Natural killer cell (primary cell): ENCODE measurements around the gene ACTN4. TPM values are rescaled to one million over a fixed set of nuclear protein-coding genes. Genes with fewer than 3 reads are reported as not detected.

Experiments
- ATAC-seq, 3 donors: fragments of 150-1000 bp in 2 of 3; fragments of 200-7000 bp in 1 of 3; cut with Tn5 transposase; 1 replicate in 1 of 3; 2 replicates in 2 of 3; pipeline ENCODE4 v1.10.0; 2021; ENCODE audit warnings: mild to moderate bottlenecking in 2 of 3, moderate library complexity in 2 of 3
- DNase-seq, 2 donors: peaks; one replicate each; pipeline versions ENCODE4 v3.0.0 to v3.0.0-alpha.2; 2013 to 2021; ENCODE audit warnings: mixed read lengths in 1 of 2
- H3K27ac ChIP-seq: one replicate; pipeline ENCODE4 v1.5.1; 2013; ENCODE audit warnings: mild to moderate bottlenecking, low read length
- H3K27me3 ChIP-seq: one replicate; pipeline ENCODE4 v1.6.1; 2013; ENCODE audit warnings: low read length; ENCODE audit not compliant: control insufficient read depth, insufficient read depth
- H3K36me3 ChIP-seq: one replicate; pipeline ENCODE4 v1.6.1; 2013; ENCODE audit warnings: low read length; ENCODE audit not compliant: control insufficient read depth, insufficient read depth
- H3K4me1 ChIP-seq: one replicate; pipeline ENCODE4 v1.6.1; 2013; ENCODE audit warnings: low read length; ENCODE audit not compliant: control insufficient read depth, insufficient read depth
- H3K4me3 ChIP-seq: one replicate; pipeline ENCODE4 v1.5.1; 2013; ENCODE audit warnings: low read length
- H3K9me3 ChIP-seq: one replicate; pipeline ENCODE4 v1.6.1; 2013; ENCODE audit warnings: low read length; ENCODE audit not compliant: control insufficient read depth, insufficient read depth
- H3K27ac Mint-ChIP-seq, 2 donors: one replicate each; pipeline ENCODE4 v1.8.0; 2022; ENCODE audit warnings: mild to moderate bottlenecking in 2 of 2, mixed read lengths in 2 of 2, moderate library complexity in 1 of 2
- H3K27me3 Mint-ChIP-seq, 2 donors: one replicate each; pipeline ENCODE4 v1.8.0; 2022; ENCODE audit warnings: low read depth in 2 of 2, mixed read lengths in 2 of 2
- H3K36me3 Mint-ChIP-seq: one replicate; pipeline ENCODE4 v1.8.0; 2022; ENCODE audit warnings: mixed read lengths
- H3K4me1 Mint-ChIP-seq, 2 donors: one replicate each; pipeline ENCODE4 v1.8.0; 2022; ENCODE audit warnings: mixed read lengths in 2 of 2
- H3K4me3 Mint-ChIP-seq: one replicate; pipeline ENCODE4 v1.8.0; 2022; ENCODE audit warnings: mild to moderate bottlenecking, moderate library complexity, mixed read lengths
- H3K9me3 Mint-ChIP-seq, 2 donors: one replicate each; pipeline ENCODE4 v1.8.0; 2022; ENCODE audit warnings: mixed read lengths in 2 of 2
- WGBS: methylation state at CpG from one replicate; pipeline ENCODE4 v1.1.7; 2013; ENCODE audit warnings: missing lambda C conversion rate; ENCODE audit not compliant: insufficient coverage; 5-methylcytosine and 5-hydroxymethylcytosine counted together
- intact Hi-C: fragments of 100-400 bp; cut with micrococcal nuclease; formaldehyde crosslinking; loops from one replicate; pipeline ENCODE4 v1.14.2; 2022
- total RNA-seq, 4 donors: library from RNA; stranded (reverse); fragments of 120-200 nt in 1 of 4; gene quantifications; one replicate each; pipeline versions ENCODE4 v1.2.3 to v1.2.4, GENCODE V29; 2013 to 2022
- TF ChIP-seq, protein P1 (sequence below): fragments of 200-600 bp; IDR thresholded peaks from one replicate; pipeline ENCODE4 v1.8.0; 2022; ENCODE audit warnings: antibody characterized with exemption

The ACTN4 gene
- total RNA-seq, 3 donors from 2014 or later (not counting 1 experiment from before 2014, with no cell fraction given), result 443 to 595 (median 541) TPM

DNA sequence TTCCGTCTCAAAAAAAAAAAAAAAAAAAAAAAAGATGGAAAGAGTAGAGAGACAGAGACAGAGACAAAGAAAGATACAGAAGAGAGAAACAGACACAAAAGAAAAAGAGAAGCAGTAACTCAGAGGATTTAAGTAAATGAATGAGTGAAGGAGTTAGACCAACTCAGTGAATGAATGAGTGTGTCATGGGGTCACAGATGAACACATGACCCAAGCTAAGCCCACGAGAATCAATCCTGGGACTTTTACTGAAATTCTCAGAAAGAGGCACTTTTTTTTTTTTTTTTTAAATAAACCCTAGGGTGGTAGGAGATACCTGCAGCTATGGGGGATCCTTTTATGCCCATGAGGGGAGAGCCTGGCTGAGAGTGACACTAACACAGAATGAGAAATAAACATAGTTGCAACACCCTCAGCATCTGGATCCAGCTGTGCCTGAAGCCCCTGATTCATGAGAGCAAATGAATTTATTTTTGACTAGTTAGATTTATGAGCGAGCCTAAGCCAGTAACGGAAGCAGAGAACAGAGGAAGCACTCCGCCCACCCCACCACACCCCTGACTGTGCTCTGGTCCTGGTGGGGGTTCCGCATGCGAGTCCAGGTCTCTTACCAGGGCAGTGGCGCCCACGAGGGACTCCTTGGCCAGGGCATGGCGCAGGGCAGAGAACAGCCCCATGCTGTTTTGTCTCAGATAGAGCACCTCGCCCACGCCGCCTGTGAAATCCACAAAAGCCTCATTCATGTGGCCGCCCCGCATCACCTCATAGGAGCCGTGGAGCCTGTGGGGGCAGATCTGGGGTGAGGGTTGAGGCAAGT is 92.2 kb downstream of the ACTN4 start:
- ATAC-seq (peak in 1 of 3 donors; percentile 23), DNase-seq (peak in 1 of 2 donors; percentile 42)
- H3K9me3 ChIP-seq, result no peaks in the 10 kb centered on the region
- H3K36me3 ChIP-seq, result no peaks in the 10 kb centered on the region
- peaks cover 31 to 54% of the 10 kb centered on the region in 2 donors for H3K4me1 Mint-ChIP-seq
- intact Hi-C loops, result loop anchor here (10.0 kb wide), 1 partner anchor 125 kb away; no protein-coding TSS in a partner anchor
- peak overlapping the region; percentile 65 for H3K4me3 Mint-ChIP-seq
- TF ChIP-seq, protein P1, sequence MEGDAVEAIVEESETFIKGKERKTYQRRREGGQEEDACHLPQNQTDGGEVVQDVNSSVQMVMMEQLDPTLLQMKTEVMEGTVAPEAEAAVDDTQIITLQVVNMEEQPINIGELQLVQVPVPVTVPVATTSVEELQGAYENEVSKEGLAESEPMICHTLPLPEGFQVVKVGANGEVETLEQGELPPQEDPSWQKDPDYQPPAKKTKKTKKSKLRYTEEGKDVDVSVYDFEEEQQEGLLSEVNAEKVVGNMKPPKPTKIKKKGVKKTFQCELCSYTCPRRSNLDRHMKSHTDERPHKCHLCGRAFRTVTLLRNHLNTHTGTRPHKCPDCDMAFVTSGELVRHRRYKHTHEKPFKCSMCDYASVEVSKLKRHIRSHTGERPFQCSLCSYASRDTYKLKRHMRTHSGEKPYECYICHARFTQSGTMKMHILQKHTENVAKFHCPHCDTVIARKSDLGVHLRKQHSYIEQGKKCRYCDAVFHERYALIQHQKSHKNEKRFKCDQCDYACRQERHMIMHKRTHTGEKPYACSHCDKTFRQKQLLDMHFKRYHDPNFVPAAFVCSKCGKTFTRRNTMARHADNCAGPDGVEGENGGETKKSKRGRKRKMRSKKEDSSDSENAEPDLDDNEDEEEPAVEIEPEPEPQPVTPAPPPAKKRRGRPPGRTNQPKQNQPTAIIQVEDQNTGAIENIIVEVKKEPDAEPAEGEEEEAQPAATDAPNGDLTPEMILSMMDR, result no peak
- H3K4me3 ChIP-seq, result no peak overlapping the region
- H3K9me3 Mint-ChIP-seq, result no peaks in the 10 kb centered on the region
- no peak overlapping the region for H3K27ac ChIP-seq
- peaks cover 46% of the 10 kb centered on the region for H3K4me1 ChIP-seq
- H3K27me3 ChIP-seq, result no peaks in the 10 kb centered on the region
- peak overlapping the region; percentile 58 to 68 for H3K27ac Mint-ChIP-seq
- no peaks in the 10 kb centered on the region for H3K27me3 Mint-ChIP-seq
- WGBS, result 35% methylated on average over 16 of the region's 16 CpGs
- H3K36me3 Mint-ChIP-seq, result no peaks in the 10 kb centered on the region

GRCh38 chr19:38740257-38740592 is 92.8 kb downstream of the ACTN4 start:
- H3K27me3 ChIP-seq, result no peaks in the 10 kb centered on the region
- WGBS, result 75% methylated on average over 9 of the region's 9 CpGs
- H3K27ac Mint-ChIP-seq, result peak overlapping the region in 1 of 2 donors; percentile 68
- TF ChIP-seq, protein P1, result no peak
- no peak for ATAC-seq
- no peaks in the 10 kb centered on the region for H3K9me3 Mint-ChIP-seq
- peaks cover 40% of the 10 kb centered on the region for H3K4me1 ChIP-seq
- H3K36me3 ChIP-seq, result no peaks in the 10 kb centered on the region
- H3K4me1 Mint-ChIP-seq, result peaks cover 26 to 51% of the 10 kb centered on the region in 2 donors
- H3K27ac ChIP-seq, result no peak overlapping the region
- no peak for DNase-seq
- no peaks in the 10 kb centered on the region for H3K36me3 Mint-ChIP-seq
- no peak overlapping the region for H3K4me3 ChIP-seq
- intact Hi-C loops, result no loop called here
- no peaks in the 10 kb centered on the region for H3K9me3 ChIP-seq
- no peak overlapping the region for H3K4me3 Mint-ChIP-seq
- no peaks in the 10 kb centered on the region for H3K27me3 Mint-ChIP-seq

GRCh38 chr19:38740932-38741331 is 93.5 kb downstream of the ACTN4 start:
- H3K27ac Mint-ChIP-seq, result no peak overlapping the region

More at GRCh38 chr19:38740932-38741331, 93.5 kb downstream of the ACTN4 start:
- intact Hi-C loops, result no loop called here
- TF ChIP-seq, protein P1, result no peak
- ATAC-seq (no peak), DNase-seq (no peak)
- Histone ChIP-seq H3K4me3 (no peak overlapping the region), H3K9me3 (no peaks in the 10 kb centered on the region), H3K36me3 (no peaks in the 10 kb centered on the region), H3K27ac (no peak overlapping the region), H3K27me3 (no peaks in the 10 kb centered on the region), H3K4me1 (peaks cover 37% of the 10 kb centered on the region)
- H3K4me3 Mint-ChIP-seq, result no peak overlapping the region
- H3K4me1 Mint-ChIP-seq, result peaks cover 24 to 50% of the 10 kb centered on the region in 2 donors
- H3K9me3 Mint-ChIP-seq, result no peaks in the 10 kb centered on the region
- no peaks in the 10 kb centered on the region for H3K27me3 Mint-ChIP-seq
- no peaks in the 10 kb centered on the region for H3K36me3 Mint-ChIP-seq
- WGBS, result 98% methylated on average over 2 of the region's 2 CpGs
